Measurements from ENCODE around the gene MAGI1. TPM values are rescaled to one million over a fixed set of nuclear protein-coding genes. Genes with fewer than 3 reads are reported as not detected.

MAGI1 gene
- polyA plus RNA-seq, 5 donors: 17.5 to 29.3 (median 27.6) TPM

DNA sequence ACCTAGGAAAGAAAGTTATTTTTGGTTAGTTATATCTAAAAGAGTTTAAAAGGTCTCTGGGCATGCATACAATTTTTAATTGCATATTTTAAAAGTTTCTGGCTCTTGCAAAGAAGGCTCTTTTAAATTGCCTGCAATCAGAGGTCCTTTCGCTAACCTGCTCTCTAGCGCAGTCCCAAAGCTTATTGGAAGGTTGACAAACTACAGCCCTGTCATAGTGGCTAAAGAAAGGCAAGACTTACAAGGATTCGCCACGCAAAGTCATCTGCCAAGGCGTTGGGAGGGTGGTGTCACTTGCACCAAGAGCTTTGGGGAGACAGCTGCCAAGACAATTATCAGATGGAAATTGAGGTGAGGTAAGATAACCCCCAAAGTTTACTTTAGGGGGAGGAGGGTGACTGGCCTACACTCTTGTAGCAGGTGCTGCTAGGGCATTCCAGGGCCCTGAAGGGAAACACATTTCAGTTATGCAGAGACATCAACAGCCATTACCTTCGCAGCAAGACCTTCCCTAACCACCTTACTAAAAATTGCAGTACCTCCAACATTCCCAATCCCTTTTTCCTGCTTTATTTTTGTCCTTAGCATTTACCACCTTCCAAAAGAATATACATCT lies 606.2 kb downstream of the MAGI1 start:
- DNase-seq: no peak

DNA sequence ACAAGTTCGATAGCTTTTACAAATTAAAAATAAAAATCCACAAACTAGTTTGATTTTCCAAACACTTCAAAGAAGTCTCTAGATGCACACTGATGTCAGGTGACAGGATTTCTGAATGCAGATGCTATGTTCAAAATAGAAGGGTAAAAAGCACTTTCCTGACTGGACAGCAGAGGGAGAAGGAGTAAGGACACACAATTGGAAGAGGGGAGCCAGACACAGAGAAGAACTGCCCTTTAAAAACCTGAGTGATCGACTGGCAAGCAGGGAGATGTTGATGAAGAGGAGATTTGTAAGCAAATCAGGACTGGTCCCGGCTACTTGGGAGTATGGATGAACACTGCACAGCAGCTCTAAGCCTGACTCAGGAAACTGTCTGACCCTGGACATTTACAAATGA lies 612.8 kb downstream of the MAGI1 start:
- no peak for DNase-seq

DNA sequence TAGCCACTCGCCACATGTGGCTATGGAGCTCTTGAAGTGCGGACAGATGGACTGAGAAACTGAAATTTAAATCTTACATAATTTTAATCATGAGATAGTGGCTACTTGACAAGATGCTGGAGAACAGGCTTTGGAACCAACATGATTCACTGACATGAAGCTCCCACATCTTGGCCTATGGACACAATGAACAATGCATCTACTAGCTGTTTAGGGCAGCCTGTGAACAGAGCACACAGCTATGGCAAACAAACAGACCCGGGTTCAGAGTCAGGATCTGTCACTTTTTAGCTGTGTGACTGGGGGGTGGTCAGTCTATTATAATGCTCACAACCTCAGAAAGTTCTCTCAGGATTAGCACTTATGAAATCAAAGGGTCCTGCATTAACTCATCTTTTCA lies 616.6 kb downstream of the MAGI1 start:
- no peak for DNase-seq

DNA sequence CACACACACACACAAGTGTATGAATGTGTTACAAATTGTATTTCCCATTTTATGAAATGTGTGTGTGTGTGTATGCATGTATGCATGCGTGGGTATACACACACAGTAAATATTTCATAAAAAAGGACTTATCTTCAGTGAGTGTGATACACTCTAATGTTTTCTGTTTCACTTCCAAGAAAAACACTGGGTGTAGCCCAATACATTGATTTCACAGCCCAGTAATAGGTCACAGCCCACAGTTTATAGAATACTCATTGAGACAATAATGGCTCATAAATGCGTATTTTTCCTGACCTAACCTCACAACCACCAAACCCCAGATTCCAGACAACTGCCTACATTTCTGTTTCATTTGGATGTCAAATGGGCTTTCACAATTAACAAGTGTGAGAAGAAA lies 619.5 kb downstream of the MAGI1 start:
- no peak for DNase-seq

DNA sequence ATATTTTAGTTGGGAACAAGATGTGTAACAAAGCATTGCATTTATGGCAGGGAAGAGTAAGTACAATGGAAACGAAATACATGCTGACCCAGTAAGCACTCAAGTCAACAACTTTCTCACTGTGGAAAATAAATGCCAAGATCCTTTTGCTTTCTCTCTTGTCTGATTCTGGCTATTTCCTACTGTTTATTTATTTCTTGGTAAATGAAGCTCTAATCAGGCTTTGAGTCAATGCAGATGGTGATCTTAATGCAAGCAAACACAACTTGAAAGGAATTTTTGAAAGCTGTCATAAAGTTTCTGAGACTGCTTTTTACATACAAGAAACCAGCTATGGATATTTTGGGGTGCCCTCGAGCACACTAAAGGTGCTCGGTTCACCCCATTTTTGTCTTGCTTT lies 624.8 kb downstream of the MAGI1 start:
- peak; percentile 51 to 62 for DNase-seq

DNA sequence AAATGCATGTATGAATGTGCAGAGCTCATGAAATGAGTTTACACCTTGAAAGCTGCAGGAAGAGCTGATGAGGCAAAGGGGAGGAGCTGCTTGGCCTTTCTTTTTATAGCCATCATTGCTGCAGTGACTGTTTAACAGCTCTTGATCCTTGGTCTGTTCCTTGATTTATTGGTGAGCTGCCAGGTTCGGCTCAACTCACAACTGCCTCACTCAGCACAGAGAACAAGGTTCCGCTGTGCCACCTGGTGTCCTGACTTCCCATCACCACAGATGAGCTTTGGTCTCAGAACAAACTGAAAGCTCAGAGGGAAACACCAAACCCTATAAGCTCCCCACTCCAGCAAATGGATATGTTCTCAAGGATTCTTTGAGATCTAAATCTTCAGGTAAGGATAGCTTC lies 626.1 kb downstream of the MAGI1 start:
- DNase-seq: peak in 1 of 2 donors; percentile 38

DNA sequence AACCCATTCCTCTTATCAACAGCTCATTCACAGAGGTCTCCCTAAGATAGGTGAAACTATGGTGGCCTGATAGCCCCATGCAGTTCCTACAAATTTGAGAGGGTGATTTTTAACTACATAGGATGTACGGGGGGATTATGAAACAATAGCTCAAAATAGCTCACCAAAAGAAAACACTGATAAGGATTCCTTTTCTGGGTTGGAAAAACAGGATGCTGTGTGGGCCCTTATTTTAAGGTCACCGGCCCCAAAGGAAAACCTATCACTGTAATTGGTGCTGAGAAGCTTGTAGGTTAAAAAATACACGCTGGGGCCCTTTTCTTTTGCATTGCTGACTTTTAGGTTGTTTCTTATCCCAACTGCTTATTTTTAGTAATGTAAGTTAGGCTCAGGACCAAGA lies 627.4 kb downstream of the MAGI1 start:
- no peak for DNase-seq

DNA sequence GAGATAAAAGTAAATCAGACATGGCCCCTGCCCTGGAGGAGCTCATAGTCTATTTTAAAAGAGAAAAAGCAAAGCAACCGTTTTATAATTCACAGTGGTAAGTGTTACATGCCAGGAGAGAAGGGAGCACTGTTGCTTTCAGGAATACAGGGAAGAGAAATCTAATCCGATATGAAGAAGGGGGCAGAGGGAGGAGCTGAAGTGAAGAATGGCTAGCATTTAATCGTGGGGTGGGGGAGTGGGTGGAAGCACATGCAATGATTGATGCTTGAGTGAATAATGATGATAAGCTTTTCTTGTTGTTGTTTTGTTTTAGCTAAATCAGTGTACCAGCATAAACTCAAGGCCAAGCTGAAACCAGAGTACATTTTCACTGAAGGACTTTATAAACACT lies 629.5 kb downstream of the MAGI1 start:
- no peak for DNase-seq

DNA sequence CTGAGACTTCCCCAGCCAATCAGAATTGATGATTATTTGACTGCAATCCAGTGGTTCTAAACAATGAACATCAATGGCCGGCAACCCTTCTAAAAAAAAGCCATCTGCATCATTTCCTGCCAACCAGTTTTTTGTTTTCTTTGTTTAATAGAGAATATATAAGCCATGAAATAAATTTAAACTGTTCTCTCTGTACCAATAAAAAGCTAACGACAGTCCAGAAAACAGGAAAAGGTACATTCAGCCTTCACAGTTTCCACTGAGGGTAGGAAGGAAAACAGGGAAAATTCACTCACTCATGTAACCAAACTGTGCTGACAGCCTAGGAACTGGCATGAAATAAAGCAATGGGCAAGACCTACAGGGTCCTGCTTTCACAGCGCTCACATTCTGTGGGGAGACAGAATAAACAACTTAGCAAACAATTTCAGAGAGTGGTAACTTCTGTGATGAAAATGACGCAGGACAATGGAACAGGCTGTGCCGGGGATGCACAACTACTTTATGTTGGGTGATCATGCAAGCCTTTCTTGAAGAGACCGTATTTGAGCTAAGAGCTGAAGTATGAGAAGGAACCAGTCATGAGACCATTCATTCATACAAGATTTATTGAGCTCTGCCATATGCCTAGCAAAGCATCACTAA lies 630.1 kb downstream of the MAGI1 start:
- no peak for DNase-seq

DNA sequence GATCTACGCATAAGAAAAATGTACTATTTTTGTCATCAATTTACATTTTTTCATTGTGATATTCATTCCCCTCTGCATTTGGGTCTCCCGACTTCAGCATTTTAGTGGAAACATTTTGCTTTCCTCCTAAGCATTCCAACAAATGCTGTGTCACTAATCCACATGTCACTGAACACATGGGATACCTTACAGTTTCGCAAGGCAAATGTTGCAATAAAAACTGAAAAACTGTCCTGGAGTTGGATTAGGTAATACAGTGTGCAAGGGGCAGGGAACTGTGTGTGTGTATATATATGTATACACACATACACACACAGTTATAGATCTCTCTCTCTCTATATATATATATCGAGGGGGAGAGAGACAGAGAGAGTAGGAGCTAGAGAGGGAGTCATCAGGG lies 632.2 kb downstream of the MAGI1 start:
- DNase-seq: no peak

DNA sequence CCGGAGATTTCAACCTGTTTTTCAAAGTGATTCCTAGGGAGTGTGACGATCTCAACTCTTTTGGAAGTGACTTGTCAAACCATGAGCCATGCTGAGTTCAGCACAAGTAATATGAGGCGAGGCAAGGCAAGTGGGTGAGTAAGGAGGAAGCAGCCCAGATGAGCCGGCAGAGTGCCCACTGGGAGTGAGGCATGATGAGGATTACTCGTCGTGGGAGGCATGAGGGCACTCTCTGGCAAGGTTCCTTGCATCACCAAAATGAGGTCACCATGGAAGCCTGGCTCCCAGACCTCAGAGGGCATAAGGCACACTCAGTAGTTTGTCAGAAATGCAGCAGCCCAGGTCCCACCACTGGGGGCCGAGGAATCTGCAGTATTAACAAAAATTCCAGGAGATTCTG lies 636.1 kb downstream of the MAGI1 start:
- DNase-seq: no peak

DNA sequence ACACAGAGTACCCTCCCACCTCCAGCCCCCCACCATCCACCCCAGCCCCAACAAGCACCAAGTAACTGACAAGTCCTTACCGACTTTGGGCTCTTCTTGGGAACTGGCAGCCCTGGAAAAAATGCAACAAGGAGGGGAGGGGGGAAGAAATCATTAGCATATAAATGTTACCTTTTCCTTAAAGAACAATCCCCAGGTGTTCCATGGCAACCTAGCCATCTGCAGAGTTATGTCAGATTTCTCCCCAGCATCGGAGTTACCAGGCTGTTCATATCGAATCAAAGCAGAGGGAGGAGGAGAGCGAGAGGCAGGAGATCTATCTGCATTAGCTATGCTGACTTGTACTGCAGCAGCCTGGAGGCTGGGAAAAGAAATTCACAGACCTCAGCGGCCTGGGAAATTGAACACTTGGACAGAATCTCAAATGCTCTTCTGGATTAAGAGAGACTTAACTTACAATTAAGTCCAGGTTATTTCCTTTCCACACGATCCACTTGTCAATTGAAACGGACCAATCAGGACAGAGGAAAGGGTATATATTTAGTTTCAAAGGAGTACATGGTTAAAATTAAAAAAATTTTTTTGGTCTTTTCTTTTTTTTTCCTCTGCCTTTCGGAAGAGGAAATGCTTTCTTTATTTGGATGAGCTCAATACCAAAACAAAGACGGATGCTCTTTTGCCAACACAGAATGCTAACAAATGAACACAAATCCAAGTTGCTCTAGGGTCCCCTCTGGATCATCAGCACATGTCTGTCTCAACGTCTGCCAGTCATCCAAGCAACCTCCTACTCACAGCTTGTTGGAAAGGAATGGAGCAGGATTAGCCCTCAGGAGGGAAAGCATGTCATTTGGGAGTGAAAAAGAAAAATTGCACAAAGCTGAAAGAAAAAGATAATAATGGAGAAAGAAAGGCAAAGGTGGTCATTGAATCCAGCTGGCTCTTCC lies 637.1 kb downstream of the MAGI1 start:
- DNase-seq: no peak

DNA sequence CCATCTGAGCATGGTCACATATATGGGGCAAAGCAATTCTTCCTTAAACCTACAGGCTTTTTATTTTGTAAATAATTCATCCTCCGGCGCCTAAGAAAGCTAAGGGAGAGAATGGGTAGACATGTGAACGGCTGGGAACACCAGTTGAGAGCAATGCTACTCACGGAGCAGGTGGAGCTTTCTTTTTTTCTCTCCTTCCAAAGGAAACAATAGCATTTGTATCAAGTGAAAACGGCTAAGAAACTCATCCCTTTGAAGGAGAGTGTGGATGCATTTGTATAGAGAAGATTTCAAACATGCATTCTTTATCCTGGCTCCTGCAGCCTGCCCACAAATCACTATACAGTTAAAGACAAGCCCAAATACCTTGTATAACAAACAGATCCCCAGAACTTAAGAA lies 637.8 kb downstream of the MAGI1 start:
- no peak for DNase-seq

DNA sequence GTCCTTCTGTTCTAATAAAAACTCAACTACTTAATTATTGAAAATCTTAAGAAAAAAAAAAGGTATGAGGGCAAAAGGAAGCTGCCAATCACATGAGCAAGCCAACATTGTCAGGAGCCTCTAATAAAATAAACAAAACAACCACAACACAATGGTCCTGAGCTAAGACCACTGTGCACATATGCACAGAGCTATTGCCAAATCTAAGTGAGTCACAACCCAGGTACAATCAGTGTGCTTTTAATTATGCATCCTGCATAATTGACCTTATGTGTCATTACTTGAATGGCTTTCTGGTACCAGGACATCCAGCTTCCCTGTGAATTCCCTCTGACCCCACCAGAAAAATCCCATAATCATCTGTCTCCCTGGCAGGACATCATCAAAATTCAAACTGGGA lies 639.8 kb downstream of the MAGI1 start:
- DNase-seq: no peak

DNA sequence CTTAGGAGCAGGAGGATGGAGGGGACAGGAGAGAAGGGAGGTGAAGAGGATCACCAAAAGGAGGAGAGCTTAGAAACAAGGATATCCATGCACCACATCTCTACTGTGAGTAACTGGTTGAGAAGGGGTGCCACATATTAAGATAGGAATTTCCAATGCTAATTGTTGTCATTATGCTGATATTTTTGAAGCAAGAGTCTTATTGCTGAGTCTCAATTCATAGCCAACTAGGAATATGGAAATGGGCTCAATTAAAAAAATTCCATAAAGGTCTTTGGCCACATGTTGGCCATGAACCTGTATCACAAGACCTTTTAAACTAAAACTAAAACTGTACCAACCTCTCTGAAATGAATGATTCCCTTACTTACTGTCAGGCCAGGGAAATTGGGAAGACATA lies 642.6 kb downstream of the MAGI1 start:
- no peak for DNase-seq

DNA sequence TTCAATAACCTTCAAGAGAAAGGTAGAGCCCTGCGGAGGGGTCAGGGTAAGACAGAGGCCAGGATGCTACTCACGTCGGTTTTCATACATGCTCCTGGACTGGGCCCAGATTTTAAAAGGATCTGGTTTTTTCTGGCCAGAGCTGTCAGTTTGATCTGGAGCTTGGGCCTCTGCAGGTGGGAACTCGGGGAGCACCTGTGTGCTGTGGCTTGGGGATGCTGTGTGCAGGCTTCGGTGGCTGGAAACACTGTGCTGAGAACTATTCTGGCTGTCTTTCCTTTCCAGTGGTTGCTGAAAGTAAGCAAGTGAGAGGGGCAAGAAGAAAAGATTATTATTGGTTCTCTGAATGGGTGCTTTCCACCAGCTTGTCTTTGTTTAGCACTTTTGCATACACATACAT lies 647.6 kb downstream of the MAGI1 start:
- no peak for DNase-seq

DNA sequence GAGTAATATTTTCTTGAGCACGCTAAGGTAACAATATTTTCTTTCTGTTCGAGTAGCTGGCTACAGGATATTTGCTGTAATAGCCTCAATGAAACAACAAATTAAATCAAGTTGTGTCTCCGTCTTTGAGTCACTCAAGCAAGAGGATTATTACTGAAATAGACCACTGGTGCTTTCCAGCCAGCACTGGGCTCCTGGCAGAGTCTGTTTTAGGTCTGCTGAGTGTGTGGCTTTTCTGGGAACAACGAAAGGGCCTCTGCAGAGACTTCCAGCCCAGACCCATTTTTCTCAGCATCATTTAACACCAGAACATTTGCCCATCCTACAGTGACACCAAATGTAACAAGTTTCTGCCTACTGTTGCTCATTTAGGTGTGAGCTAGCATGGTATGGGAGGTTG lies 652.9 kb downstream of the MAGI1 start:
- no peak for DNase-seq

DNA sequence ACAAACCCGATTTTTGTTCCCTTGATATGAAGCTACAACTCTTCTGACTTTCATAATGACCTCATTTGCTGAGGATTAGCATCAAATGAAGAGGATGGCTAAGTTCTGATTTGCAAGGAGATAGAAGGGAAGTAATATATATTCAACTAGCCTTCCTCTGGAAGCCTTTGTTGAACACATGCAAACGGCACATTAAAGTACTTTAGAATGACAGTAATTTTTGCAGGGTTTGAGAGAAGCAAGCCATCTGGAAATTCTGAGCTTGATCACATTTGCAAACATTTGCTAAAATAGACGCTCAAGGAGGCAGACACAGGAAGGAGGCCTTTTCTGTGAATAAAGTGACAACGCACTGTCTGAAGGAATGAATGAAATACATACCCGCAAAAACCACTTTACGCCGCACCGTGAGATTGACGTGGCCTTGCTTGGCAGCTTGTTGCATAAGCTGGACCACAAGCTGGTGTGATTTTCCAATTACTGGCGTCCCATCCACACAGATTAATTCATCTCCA lies 657.2 kb downstream of the MAGI1 start:
- peak; percentile 2 to 14 for DNase-seq

DNA sequence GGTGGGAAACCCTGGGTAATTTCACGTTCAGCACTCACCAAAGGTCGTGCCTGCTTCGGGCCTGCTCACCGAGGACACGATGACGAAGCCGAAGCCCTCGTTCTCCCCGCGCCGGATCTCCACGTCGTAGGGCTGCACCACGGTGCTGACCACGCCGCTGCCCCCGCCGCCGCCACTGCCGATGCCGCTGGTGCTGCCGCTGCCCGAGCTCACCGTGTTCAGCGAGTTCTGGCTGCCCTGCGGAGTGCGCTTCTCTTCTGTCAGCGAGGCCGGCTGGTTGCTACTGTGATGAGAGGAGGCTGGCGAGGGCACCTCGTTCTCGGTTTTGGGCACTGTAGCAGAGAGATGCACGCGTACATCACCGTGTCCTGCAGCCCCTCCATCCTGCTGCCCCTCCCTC lies 659.5 kb downstream of the MAGI1 start:
- no peak for DNase-seq

DNA sequence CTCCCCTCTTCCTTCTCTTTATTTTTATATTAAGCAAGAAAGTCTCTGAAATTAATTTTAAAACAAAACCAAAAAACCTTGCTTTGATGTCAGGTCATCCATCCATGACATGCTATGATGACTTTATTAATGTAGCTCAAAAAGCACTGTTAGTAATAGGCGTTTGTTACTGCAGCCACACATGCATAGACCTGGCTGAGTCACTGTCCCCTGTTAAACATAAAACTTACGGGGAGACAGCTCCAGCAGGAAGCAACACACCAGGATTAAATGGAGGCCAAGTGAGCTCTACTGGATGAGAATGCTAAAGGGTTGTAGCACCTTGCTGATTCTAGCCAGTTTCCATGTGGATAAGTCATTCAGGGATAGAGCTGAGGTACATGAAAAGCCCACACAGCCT lies 661.1 kb downstream of the MAGI1 start:
- no peak for DNase-seq

DNA sequence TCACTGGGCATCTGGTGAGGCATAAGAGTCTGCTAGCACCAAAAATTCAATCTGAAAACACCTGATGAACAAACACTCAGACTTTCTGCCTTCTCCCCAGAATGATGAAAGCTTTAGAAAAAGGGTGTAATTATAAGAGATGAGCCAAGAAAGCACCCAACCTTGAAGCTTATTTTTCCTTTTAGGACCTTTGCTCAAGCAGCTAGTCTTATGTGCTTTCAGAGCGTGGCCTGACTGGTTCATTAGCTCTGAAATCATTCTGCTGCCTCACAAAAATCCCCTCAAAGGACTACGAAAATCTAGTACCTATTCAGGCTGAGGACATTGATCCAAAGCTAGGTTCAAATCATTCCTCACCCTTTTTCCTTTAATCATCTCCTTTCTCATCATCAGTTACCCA lies 662.3 kb downstream of the MAGI1 start:
- no peak for DNase-seq

DNA sequence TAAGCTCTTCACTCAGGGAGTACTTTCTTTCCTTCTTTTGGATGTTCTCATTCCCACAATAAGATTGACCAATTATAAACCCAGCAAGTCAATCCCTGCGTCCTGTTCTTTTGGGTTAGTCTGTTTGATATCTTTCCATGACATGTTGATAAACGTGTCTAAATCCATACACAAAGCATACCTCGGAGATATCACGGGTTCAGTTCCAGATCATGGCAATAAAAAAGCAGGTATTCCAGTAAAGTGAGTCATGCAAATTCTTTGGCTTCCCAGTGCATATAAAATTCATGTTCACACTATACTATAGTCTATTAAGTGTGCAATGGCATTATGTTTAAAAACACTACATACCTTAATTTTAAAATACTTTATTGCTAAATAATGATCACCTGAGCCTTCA lies 667.7 kb downstream of the MAGI1 start:
- DNase-seq: no peak

DNA sequence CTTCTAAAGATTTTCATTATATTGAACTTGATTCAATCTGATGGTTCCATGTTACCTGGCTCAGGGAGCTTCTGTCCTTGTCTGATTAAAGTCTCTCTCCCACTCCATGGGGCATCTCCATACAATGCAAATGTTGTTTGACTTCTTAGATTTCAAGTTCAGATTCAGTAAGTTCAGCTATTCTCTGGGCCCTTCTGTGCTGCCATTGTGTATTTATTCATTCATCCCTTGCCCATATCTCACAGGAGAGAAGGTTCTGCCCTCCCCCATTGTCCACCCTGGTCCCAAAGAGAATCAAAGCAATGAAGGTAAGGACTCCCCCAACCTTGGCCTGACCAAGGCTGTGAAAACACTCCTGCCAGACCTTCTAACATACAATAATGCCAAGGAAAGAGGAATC lies 669.9 kb downstream of the MAGI1 start:
- DNase-seq: no peak

Measured in right lung (tissue), 5 donors.